HG03103 (cell line): Measurements from ENCODE around the gene GNL1.
A peak's percentile ranks its signal among the peaks of the same experiment; 100 is the strongest.
"Not testable (repeated sequence)": the region's sequence is repeated elsewhere in the genome, so short reads cannot be mapped to it uniquely, and the experiment has no call there.

Experiments used
- ATAC-seq: cut with Tn5 transposase; IDR thresholded peaks from one replicate; pipeline ENCODE4 v1.9.1; 2021; ENCODE audit warnings: low read depth; ENCODE audit not compliant: unreplicated experiment

The GNL1 gene

GRCh38 chr6:30556066-30556905, at the start of gene GNL1:
Gene GNL1 (minus strand): TSS chr6:30556489. CDS start chr6:30556203, 286 bp downstream.
- ATAC-seq = peak; percentile 69

- ATAC-seq = no peak
Observed at GRCh38 chr6:30603961-30604360, 47.7 kb upstream of the GNL1 start.

- ATAC-seq = no peak
Observed at GRCh38 chr6:30601815-30602641, 45.7 kb upstream of the GNL1 start.

- no peak for ATAC-seq
Observed at GRCh38 chr6:30601436-30601814, 45.1 kb upstream of the GNL1 start.

- ATAC-seq = no peak
Observed at GRCh38 chr6:30600451-30600961, 44.2 kb upstream of the GNL1 start.

GRCh38 chr6:30599625-30600324, 43.5 kb upstream of the GNL1 start:
- no peak for ATAC-seq

- ATAC-seq = no peak
Observed at GRCh38 chr6:30598912-30599624, 42.8 kb upstream of the GNL1 start.

- not testable (repeated sequence) for ATAC-seq
Observed at GRCh38 chr6:30597315-30598144, 41.2 kb upstream of the GNL1 start.

- no peak for ATAC-seq
Observed at GRCh38 chr6:30592287-30592686, 36.0 kb upstream of the GNL1 start.

GRCh38 chr6:30591008-30591407, 34.7 kb upstream of the GNL1 start:
- ATAC-seq = no peak

GRCh38 chr6:30590509-30590908, 34.2 kb upstream of the GNL1 start:
- ATAC-seq = no peak

GRCh38 chr6:30589754-30590358, 33.6 kb upstream of the GNL1 start:
- no peak for ATAC-seq

GRCh38 chr6:30583921-30584320, 27.6 kb upstream of the GNL1 start:
- no peak for ATAC-seq

GRCh38 chr6:30578051-30578450, 21.8 kb upstream of the GNL1 start:
- ATAC-seq = no peak

GRCh38 chr6:30573113-30573512, 16.8 kb upstream of the GNL1 start:
- ATAC-seq = no peak

GRCh38 chr6:30572148-30572547, 15.9 kb upstream of the GNL1 start:
- no peak for ATAC-seq

- no peak for ATAC-seq
Observed at GRCh38 chr6:30571762-30572082, 15.4 kb upstream of the GNL1 start.

GRCh38 chr6:30571075-30571761, 14.9 kb upstream of the GNL1 start, which contains the start of gene ABCF1:
Gene ABCF1 (plus strand): TSS chr6:30571442. CDS start chr6:30571488, 46 bp downstream.
- peak; percentile 88 for ATAC-seq

GRCh38 chr6:30570740-30571074, 14.4 kb upstream of the GNL1 start:
- ATAC-seq = peak; percentile 13
